WTC11 (cell line): ENCODE measurements around the gene TOP2B.

ENCODE experiments used
- ATF3 ChIP-seq: sonication (generic); formaldehyde crosslinking; conservative IDR thresholded peaks from 2 replicates; pipeline ENCODE4 v1.8.1; 2022; ENCODE audit warnings: mild to moderate bottlenecking, missing genetic modification reagents
- CREB1 ChIP-seq: sonication (generic); formaldehyde crosslinking; IDR thresholded peaks from 2 replicates; pipeline ENCODE4 v1.8.0; 2023; ENCODE audit warnings: mild to moderate bottlenecking, missing genetic modification reagents
- CTCF ChIP-seq: fragments of 200-600 bp; IDR thresholded peaks from 2 replicates; pipeline ENCODE4 v1.8.0; 2022; ENCODE audit warnings: antibody characterized with exemption
- JAZF1 ChIP-seq: fragments of 250-450 bp; sonication (Bioruptor Pico); IDR thresholded peaks from 2 replicates; pipeline ENCODE4 v1.9.0; 2021; ENCODE audit warnings: moderate library complexity, mild to moderate bottlenecking, inconsistent platforms
- NFE2L1 ChIP-seq: sonication (generic); formaldehyde crosslinking; IDR thresholded peaks from 2 replicates; pipeline ENCODE4 v1.8.1; 2023; ENCODE audit warnings: missing genetic modification reagents
- ZNF138 ChIP-seq: sonication (generic); formaldehyde crosslinking; conservative IDR thresholded peaks from 2 replicates; pipeline ENCODE4 v1.8.1; 2022; ENCODE audit warnings: mild to moderate bottlenecking, moderate library complexity, missing genetic modification reagents

GRCh38 chr3:25566358-25566920 lies 98.3 kb downstream of the TOP2B start:
- TF ChIP-seq CREB1 (CRISPR knock-in tag) (no peak), CTCF (0 out of 2 replicates have a peak, but pooled peaks have one; percentile 15), ZNF138 (CRISPR knock-in tag) (no peak), NFE2L1 (CRISPR knock-in tag) (no peak), ATF3 (CRISPR knock-in tag) (no peak), JAZF1 (no peak)
